GM23248 (cell line): Measurements from ENCODE around the gene LRMDA. TPM values are rescaled to one million over a fixed set of nuclear protein-coding genes. Genes with fewer than 3 reads are reported as not detected.

Experiments used
- DNase-seq: peaks from one replicate; pipeline ENCODE4 v3.0.0-alpha.2; 2015
- H2AFZ ChIP-seq: fragments of 200-600 bp; sonication (generic); 2 replicates; pipeline ENCODE4 v1.6.1; 2016; ENCODE audit warnings: antibody characterized with exemption
- H3F3A ChIP-seq: fragments of 200-600 bp; sonication (generic); 2 replicates; pipeline ENCODE4 v1.6.1; 2016; ENCODE audit warnings: mild to moderate bottlenecking, antibody characterized with exemption, mixed run types; ENCODE audit not compliant: insufficient read depth
- H3K27ac ChIP-seq: fragments of 200-600 bp; sonication (generic); 2 replicates; pipeline ENCODE4 v1.5.1; 2016; ENCODE audit warnings: mild to moderate bottlenecking
- H3K27me3 ChIP-seq: fragments of 200-600 bp; sonication (generic); replicated peaks from 2 replicates; pipeline ENCODE4 v1.6.1; 2016; ENCODE audit warnings: mild to moderate bottlenecking; ENCODE audit not compliant: insufficient read depth
- H3K36me3 ChIP-seq: fragments of 200-600 bp; sonication (generic); 2 replicates; pipeline ENCODE4 v1.6.1; 2016; ENCODE audit warnings: low read depth, mild to moderate bottlenecking
- H3K4me1 ChIP-seq: fragments of 200-600 bp; sonication (generic); 2 replicates; pipeline ENCODE4 v1.6.1; 2016; ENCODE audit warnings: mild to moderate bottlenecking; ENCODE audit not compliant: insufficient read depth
- H3K4me2 ChIP-seq: fragments of 200-600 bp; sonication (generic); one replicate; pipeline ENCODE4 v1.6.1; 2016; ENCODE audit warnings: mild to moderate bottlenecking; ENCODE audit not compliant: unreplicated experiment
- H3K4me3 ChIP-seq: fragments of 200-600 bp; sonication (generic); 2 replicates; pipeline ENCODE4 v1.5.1; 2016; ENCODE audit warnings: mild to moderate bottlenecking
- H3K79me2 ChIP-seq: fragments of 200-600 bp; sonication (generic); 2 replicates; pipeline ENCODE4 v1.6.1; 2016; ENCODE audit warnings: mild to moderate bottlenecking; ENCODE audit not compliant: insufficient read depth
- H3K9ac ChIP-seq: fragments of 200-600 bp; sonication (generic); 2 replicates; pipeline ENCODE4 v1.6.1; 2016; ENCODE audit warnings: mild to moderate bottlenecking
- H3K9me2 ChIP-seq: fragments of 200-600 bp; sonication (generic); 2 replicates; pipeline ENCODE4 v1.6.1; 2016; ENCODE audit warnings: mixed run types, mild to moderate bottlenecking, moderate library complexity; ENCODE audit not compliant: insufficient read depth
- H3K9me3 ChIP-seq: fragments of 200-600 bp; sonication (generic); one replicate; pipeline ENCODE4 v1.6.1; 2017; ENCODE audit warnings: low read depth
- H4K20me1 ChIP-seq: fragments of 200-600 bp; sonication (generic); 2 replicates; pipeline ENCODE4 v1.6.0; 2016; ENCODE audit not compliant: insufficient read depth
- EZH2 ChIP-seq: fragments of 200-600 bp; sonication (generic); IDR thresholded peaks from 2 replicates; pipeline ENCODE4 v1.6.1; 2018; ENCODE audit warnings: antibody characterized with exemption, mild to moderate bottlenecking; ENCODE audit not compliant: insufficient read depth, poor library complexity, severe bottlenecking
- EZH2phosphoT487 ChIP-seq: fragments of 200-600 bp; sonication (generic); IDR thresholded peaks from 2 replicates; pipeline ENCODE4 v1.6.1; 2018; ENCODE audit warnings: antibody characterized with exemption, moderate library complexity, mild to moderate bottlenecking, low read depth; ENCODE audit not compliant: insufficient read depth
- WGBS, 2 experiments: methylation state at CpG; one replicate each; pipeline ENCODE4 v1.1.6; 2015 to 2017; ENCODE audit warnings: low lambda C conversion rate in 2 of 2, low coverage in 1 of 2; ENCODE audit errors: missing lambda C conversion rate in 2 of 2; 5-methylcytosine and 5-hydroxymethylcytosine counted together
- in situ Hi-C: fragments of 300-500 bp; cut with MboI; formaldehyde crosslinking; loops from 2 replicates; pipeline ENCODE4 v1.15.0; 2020
- polyA plus RNA-seq: library from polyadenylated mRNA; unstranded; fragments of >200 nt; fragmentation: Nextera tagmentation; extraction: Ambion mirVana; gene quantifications from 2 replicates; pipeline ENCODE4 v1.2.1, GENCODE V29; 2016
- total RNA-seq: library from RNA; depleted of rRNA; stranded (reverse); fragments of >200 nt; shearing (Covaris generic); gene quantifications from 2 replicates; pipeline ENCODE4 v1.2.3, GENCODE V29; 2014

The LRMDA gene
- total and polyA plus RNA-seq, 2 experiments from 2014 or later, result 2.6 TPM; not detected in 1

GRCh38 chr10:76354921-76355320, 923.5 kb downstream of the LRMDA start:
- peaks cover 33% of the 10 kb centered on the region for H3K4me1 ChIP-seq
- H3K79me2 ChIP-seq, result no peaks in the 10 kb centered on the region
- no peaks in the 10 kb centered on the region for H3K9me3 ChIP-seq
- H3K4me2 ChIP-seq, result no peak overlapping the region
- no peaks in the 10 kb centered on the region for H3K36me3 ChIP-seq
- no peak overlapping the region for H3K9ac ChIP-seq
- no peaks in the 10 kb centered on the region for H4K20me1 ChIP-seq
- H2AFZ ChIP-seq, result no peak overlapping the region
- no peak for DNase-seq
- peaks cover 7% of the 10 kb centered on the region; the same call in 1 of the 2 replicates for H3F3A ChIP-seq
- no peak overlapping the region for H3K27ac ChIP-seq
- H3K4me3 ChIP-seq, result no peak overlapping the region
- WGBS, 2 experiments, result 95 to 97% methylated on average over 4 of the region's 4 CpGs
- no peak for TF ChIP-seq EZH2
- TF ChIP-seq EZH2phosphoT487, result no peak
- no peaks in the 10 kb centered on the region for H3K27me3 ChIP-seq
- H3K9me2 ChIP-seq, result 0 out of 2 replicates have a peak, but pooled peaks cover 2% of the 10 kb centered on the region
- in situ Hi-C loops, result no loop called here

- H3K79me2 ChIP-seq, result no peaks in the 10 kb centered on the region
- no peak overlapping the region for H3K4me3 ChIP-seq
- no peaks in the 10 kb centered on the region for H3K9me3 ChIP-seq
- no peaks in the 10 kb centered on the region for H4K20me1 ChIP-seq
- in situ Hi-C loops, result no loop called here
- peaks cover 18% of the 10 kb centered on the region for H3K4me1 ChIP-seq
- DNase-seq, result no peak
- no peaks in the 10 kb centered on the region for H3K27me3 ChIP-seq
- no peak overlapping the region for H2AFZ ChIP-seq
- no peaks in the 10 kb centered on the region for H3K36me3 ChIP-seq
- H3K9me2 ChIP-seq, result 0 out of 2 replicates have a peak, but pooled peaks cover 2% of the 10 kb centered on the region
- 94 to 96% methylated on average over 4 of the region's 4 CpGs for WGBS, 2 experiments
- no peak overlapping the region for H3K9ac ChIP-seq
- H3K4me2 ChIP-seq, result no peak overlapping the region
- TF ChIP-seq EZH2phosphoT487, result no peak
- no peak for TF ChIP-seq EZH2
- no peak overlapping the region for H3K27ac ChIP-seq
- H3F3A ChIP-seq, result peaks cover 3% of the 10 kb centered on the region; the same call in 1 of the 2 replicates
Measured at GRCh38 chr10:76356557-76356956, 925.1 kb downstream of the LRMDA start.

- H3K27me3 ChIP-seq, result no peaks in the 10 kb centered on the region
- H3K9me2 ChIP-seq, result 0 out of 2 replicates have a peak, but pooled peaks cover 2% of the 10 kb centered on the region
- in situ Hi-C loops, result no loop called here
- H3K4me1 ChIP-seq, result peaks cover 4% of the 10 kb centered on the region
- no peak for TF ChIP-seq EZH2
- TF ChIP-seq EZH2phosphoT487, result no peak
- no peak overlapping the region for H3K9ac ChIP-seq
- no peak overlapping the region for H3K4me3 ChIP-seq
- H2AFZ ChIP-seq, result no peak overlapping the region
- no peaks in the 10 kb centered on the region for H3K79me2 ChIP-seq
- no peak overlapping the region for H3K27ac ChIP-seq
- WGBS, 2 experiments, result 81% methylated on average over 8 of the region's 8 CpGs
- no peak overlapping the region for H3K4me2 ChIP-seq
- H3F3A ChIP-seq, result no peaks in the 10 kb centered on the region
- H4K20me1 ChIP-seq, result no peaks in the 10 kb centered on the region
- H3K9me3 ChIP-seq, result no peaks in the 10 kb centered on the region
- no peaks in the 10 kb centered on the region for H3K36me3 ChIP-seq
- DNase-seq, result no peak
Measured at GRCh38 chr10:76357726-76358415, 926.4 kb downstream of the LRMDA start.

- no peaks in the 10 kb centered on the region for H3F3A ChIP-seq
- 0 out of 2 replicates have a peak, but pooled peaks cover 2% of the 10 kb centered on the region for H3K9me2 ChIP-seq
- no peak overlapping the region for H3K4me3 ChIP-seq
- H3K4me2 ChIP-seq, result no peak overlapping the region
- no peak overlapping the region for H3K9ac ChIP-seq
- no peaks in the 10 kb centered on the region for H3K27me3 ChIP-seq
- no peaks in the 10 kb centered on the region for H3K79me2 ChIP-seq
- H3K36me3 ChIP-seq, result no peaks in the 10 kb centered on the region
- H2AFZ ChIP-seq, result no peak overlapping the region; the same call in 1 of the 2 replicates
- in situ Hi-C loops, result no loop called here
- no peaks in the 10 kb centered on the region for H3K9me3 ChIP-seq
- H3K4me1 ChIP-seq, result peaks cover 3% of the 10 kb centered on the region; the same call in 1 of the 2 replicates
- TF ChIP-seq EZH2phosphoT487 (no peak), EZH2 (no peak)
- no peaks in the 10 kb centered on the region for H4K20me1 ChIP-seq
- no peak overlapping the region for H3K27ac ChIP-seq
- DNase-seq, result peak; percentile 34
- 40 to 46% methylated on average over 5 of the region's 5 CpGs for WGBS, 2 experiments
Measured at GRCh38 chr10:76358743-76359395, 927.4 kb downstream of the LRMDA start.
